Ectodermal cell (in vitro differentiated cells): ENCODE measurements around the gene PAX7.

Experiments used
- H3K27ac ChIP-seq: 2 replicates; pipeline ENCODE4 v1.7.0; 2013; ENCODE audit warnings: mild to moderate bottlenecking, low read depth, low read length; ENCODE audit not compliant: insufficient read depth, poor library complexity, severe bottlenecking
- H3K27me3 ChIP-seq: 2 replicates; pipeline ENCODE4 v1.7.0; 2013; ENCODE audit warnings: mild to moderate bottlenecking, low read length; ENCODE audit not compliant: insufficient read depth, control insufficient read depth, poor library complexity, severe bottlenecking
- H3K36me3 ChIP-seq: one replicate; pipeline ENCODE4 v1.7.0; 2013; ENCODE audit warnings: low read length; ENCODE audit not compliant: control insufficient read depth, insufficient read depth
- H3K4me1 ChIP-seq: one replicate; pipeline ENCODE4 v1.7.0; 2013; ENCODE audit warnings: low read length; ENCODE audit not compliant: control insufficient read depth, insufficient read depth
- H3K4me3 ChIP-seq: 2 replicates; pipeline ENCODE4 v1.7.0; 2013; ENCODE audit warnings: low read depth, low read length, control low read depth; ENCODE audit not compliant: insufficient read depth
- H3K9me3 ChIP-seq: 2 replicates; pipeline ENCODE4 v1.7.0; 2013; ENCODE audit warnings: mild to moderate bottlenecking, low read length, moderate library complexity; ENCODE audit not compliant: control insufficient read depth
- WGBS, 2 experiments: methylation state at CpG; one replicate each; pipeline ENCODE4 v1.1.7; 2013; ENCODE audit warnings: missing lambda C conversion rate in 2 of 2; 5-methylcytosine and 5-hydroxymethylcytosine counted together

PAX7 gene

GRCh38 chr1:18641005-18641941 lies 10.6 kb downstream of the PAX7 start:
- H3K27me3 ChIP-seq: peaks cover 100% of the 10 kb centered on the region
- peak overlapping the region; percentile 24 for H3K4me3 ChIP-seq
- WGBS, 2 experiments: 1% methylated on average over 49 of the region's 49 CpGs
- H3K4me1 ChIP-seq: peaks cover 87% of the 10 kb centered on the region
- H3K36me3 ChIP-seq: no peaks in the 10 kb centered on the region
- no peak overlapping the region for H3K27ac ChIP-seq
- no peaks in the 10 kb centered on the region for H3K9me3 ChIP-seq

GRCh38 chr1:18642278-18643095 lies 11.8 kb downstream of the PAX7 start:
- Histone ChIP-seq H3K9me3 (no peaks in the 10 kb centered on the region), H3K4me1 (peaks cover 78% of the 10 kb centered on the region), H3K27me3 (peaks cover 98% of the 10 kb centered on the region), H3K27ac (no peak overlapping the region), H3K4me3 (peak overlapping the region; percentile 28), H3K36me3 (no peaks in the 10 kb centered on the region)
- 1% methylated on average over 22 of the region's 22 CpGs for WGBS, 2 experiments

DNA sequence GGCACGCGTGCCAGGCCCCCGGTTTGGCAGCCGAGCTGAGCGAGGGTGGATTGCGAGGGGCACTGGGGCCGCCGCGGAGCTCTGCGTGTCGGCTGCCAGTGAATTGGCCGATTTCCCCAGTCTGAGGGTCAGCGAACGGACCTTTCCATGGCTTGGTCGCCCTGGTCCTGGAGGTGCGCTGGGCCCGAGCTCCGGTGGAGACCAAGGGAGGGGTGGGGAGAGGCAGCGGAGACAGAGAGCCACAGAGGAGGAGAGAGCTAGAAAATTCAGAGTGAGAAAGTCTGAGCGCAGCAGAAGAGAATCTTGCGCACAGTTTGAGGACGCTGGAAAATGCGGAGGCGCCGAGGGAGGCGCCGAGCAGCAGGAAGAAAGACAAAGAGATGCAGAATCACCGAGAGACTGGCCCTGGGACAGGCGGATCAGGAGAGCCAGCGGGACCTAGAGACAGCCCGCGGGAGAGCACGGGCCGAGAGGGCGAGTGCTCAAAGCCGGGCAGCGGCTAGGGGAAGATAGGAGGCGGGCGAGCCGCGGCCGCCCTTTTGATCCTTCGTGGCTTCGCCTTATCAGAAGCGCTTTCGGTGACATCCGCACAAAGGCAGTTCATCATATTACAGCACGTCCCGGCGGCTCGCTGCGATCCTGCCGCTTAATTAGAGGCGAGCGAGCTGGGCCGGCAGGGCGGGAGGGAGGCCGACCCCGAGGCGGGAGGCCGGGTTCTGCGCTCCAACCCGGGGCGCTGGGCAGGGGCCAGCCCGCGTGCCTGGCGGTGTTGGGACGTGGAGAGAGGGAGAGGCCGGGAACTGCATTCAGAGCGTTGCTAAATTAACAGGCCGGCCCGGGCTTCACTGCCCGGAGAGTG lies 12.7 kb downstream of the PAX7 start:
- Histone ChIP-seq H3K27me3 (peaks cover 98% of the 10 kb centered on the region), H3K36me3 (no peaks in the 10 kb centered on the region), H3K4me1 (peaks cover 72% of the 10 kb centered on the region), H3K27ac (peak overlapping the region; percentile 76), H3K9me3 (no peaks in the 10 kb centered on the region), H3K4me3 (peak overlapping the region; percentile 28)
- WGBS, 2 experiments: 0% methylated on average over 73 of the region's 73 CpGs

DNA sequence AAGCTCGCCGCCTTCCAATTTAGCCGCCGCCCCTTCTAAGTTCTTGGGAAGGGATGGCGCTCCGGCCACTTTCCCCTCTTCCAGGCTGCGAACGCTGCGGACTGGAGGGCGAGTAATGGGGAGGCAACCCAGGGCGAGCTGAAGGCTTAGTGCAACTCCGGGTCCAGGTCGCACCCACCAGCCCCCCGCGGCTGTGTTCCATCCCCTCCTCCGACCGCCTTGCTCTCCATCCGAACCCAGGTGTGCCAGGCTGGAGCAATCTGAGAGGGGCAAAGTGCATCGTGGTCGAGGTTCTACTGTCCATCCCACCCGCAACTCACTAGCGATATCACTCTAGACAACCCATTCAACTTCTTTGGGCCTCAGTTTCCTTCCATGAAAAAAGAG lies 13.4 kb downstream of the PAX7 start:
- Histone ChIP-seq H3K4me1 (peaks cover 67% of the 10 kb centered on the region), H3K27me3 (peaks cover 98% of the 10 kb centered on the region), H3K9me3 (no peaks in the 10 kb centered on the region), H3K4me3 (peak overlapping the region; percentile 28), H3K27ac (no peak overlapping the region), H3K36me3 (no peaks in the 10 kb centered on the region)
- 2% methylated on average over 22 of the region's 22 CpGs for WGBS, 2 experiments

DNA sequence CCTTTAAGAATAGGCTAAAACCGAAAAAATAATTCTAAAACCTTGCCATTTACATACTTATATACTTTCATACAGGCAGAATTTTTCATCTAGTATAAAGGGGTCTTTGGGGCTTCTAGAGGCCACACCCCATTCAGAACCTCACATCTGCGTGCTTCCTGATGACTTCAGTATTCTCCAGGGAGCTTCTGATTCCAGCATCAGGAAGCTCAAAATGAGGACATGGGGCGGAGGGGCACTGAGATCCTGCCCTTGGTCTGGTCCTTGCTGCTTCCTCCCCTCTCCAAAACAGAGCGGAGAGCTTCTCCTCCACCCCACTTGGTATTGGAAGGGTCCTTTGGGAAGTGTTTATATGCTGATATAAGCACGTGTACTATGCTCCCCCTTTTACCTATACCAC lies 13.8 kb downstream of the PAX7 start:
- peaks cover 67% of the 10 kb centered on the region for H3K4me1 ChIP-seq
- no peaks in the 10 kb centered on the region for H3K36me3 ChIP-seq
- H3K27ac ChIP-seq: no peak overlapping the region
- H3K27me3 ChIP-seq: peaks cover 98% of the 10 kb centered on the region
- 3 to 9% methylated on average over 4 of the region's 5 CpGs for WGBS, 2 experiments
- H3K4me3 ChIP-seq: no peak overlapping the region
- no peaks in the 10 kb centered on the region for H3K9me3 ChIP-seq

- 1 to 2% methylated on average over 46 of the region's 46 CpGs for WGBS, 2 experiments
Observed at GRCh38 chr1:18644973-18645746, 14.5 kb downstream of the PAX7 start.

GRCh38 chr1:18645747-18646090 lies 15.1 kb downstream of the PAX7 start:
- peaks cover 71% of the 10 kb centered on the region for H3K4me1 ChIP-seq
- H3K9me3 ChIP-seq: no peaks in the 10 kb centered on the region
- no peaks in the 10 kb centered on the region for H3K36me3 ChIP-seq
- peaks cover 98% of the 10 kb centered on the region for H3K27me3 ChIP-seq
- 1 to 2% methylated on average over 7 to 9 of the region's 10 CpGs for WGBS, 2 experiments
- H3K4me3 ChIP-seq: no peak overlapping the region
- H3K27ac ChIP-seq: peak overlapping the region; percentile 10

More at GRCh38 chr1:18644973-18645746, 14.5 kb downstream of the PAX7 start:
- peaks cover 67% of the 10 kb centered on the region for H3K4me1 ChIP-seq
- H3K27me3 ChIP-seq: peaks cover 98% of the 10 kb centered on the region
- H3K36me3 ChIP-seq: no peaks in the 10 kb centered on the region
- no peaks in the 10 kb centered on the region for H3K9me3 ChIP-seq
- H3K4me3 ChIP-seq: peak overlapping the region; percentile 7
- no peak overlapping the region for H3K27ac ChIP-seq

- Histone ChIP-seq H3K36me3 (no peaks in the 10 kb centered on the region), H3K4me3 (no peak overlapping the region), H3K27me3 (peaks cover 98% of the 10 kb centered on the region), H3K9me3 (no peaks in the 10 kb centered on the region), H3K4me1 (peaks cover 69% of the 10 kb centered on the region), H3K27ac (peak overlapping the region; percentile 22)
- whole genome bisulfite sequencing, 2 experiments: 0% methylated on average over 35 of the region's 35 CpGs
Observed at GRCh38 chr1:18646091-18646785, 15.6 kb downstream of the PAX7 start.
